Caco-2 (cell line): ENCODE measurements around the gene RFPL4AL1. TPM values are rescaled to one million over a fixed set of nuclear protein-coding genes. Genes with fewer than 3 reads are reported as not detected.
A peak's percentile ranks its signal among the peaks of the same experiment; 100 is the strongest.

Experiments
- BruUV-seq: library from RNA; stranded (reverse); fragments of 400-500 nt; replicated peaks from 2 replicates; lab custom pipeline; 2021; lab: Mats Ljungman, UMichigan
- CTCF ChIA-PET: fragments of 300-600 bp; sonication (Branson Sonifier 250); formaldehyde crosslinking; loops from one replicate; lab custom pipeline; 2022; ENCODE audit warnings: antibody characterized with exemption; lab: Charles Lee
- POLR2A ChIA-PET: fragments of 300-600 bp; sonication (Branson Sonifier 250); formaldehyde crosslinking; loops from one replicate; lab custom pipeline; 2022; ENCODE audit warnings: antibody characterized with exemption; lab: Charles Lee
- DNase-seq, 2 experiments: peaks; one replicate each; pipeline versions ENCODE4 v3.0.0 to v3.0.0-alpha.2; 2020 to 2022
- H3K27me3 ChIP-seq: replicated peaks from 2 replicates; pipeline ENCODE4 v1.6.0; 2011; ENCODE audit warnings: low read length; ENCODE audit not compliant: control insufficient read depth, insufficient read depth
- H3K36me3 ChIP-seq: 2 replicates; pipeline ENCODE4 v1.5.1; 2011; ENCODE audit warnings: low read length; ENCODE audit not compliant: control insufficient read depth, insufficient read depth
- H3K4me1 ChIP-seq: fragments of 250-450 bp; sonication (Bioruptor Pico); 2 replicates; pipeline ENCODE4 v1.5.1; 2020; ENCODE audit warnings: mild to moderate bottlenecking
- H3K4me3 ChIP-seq: 2 replicates; pipeline ENCODE4 v1.5.1; 2011; ENCODE audit warnings: low read depth, mild to moderate bottlenecking, control low read depth, low read length
- H3K9me3 ChIP-seq: fragments of 250-450 bp; sonication (Bioruptor Pico); 2 replicates; pipeline ENCODE4 v1.5.1; 2020; ENCODE audit warnings: mild to moderate bottlenecking, moderate library complexity
- H3K27ac Mint-ChIP-seq: one replicate; pipeline ENCODE4 v1.8.0; 2022; ENCODE audit warnings: mixed read lengths; ENCODE audit not compliant: unreplicated experiment
- H3K27me3 Mint-ChIP-seq: one replicate; pipeline ENCODE4 v1.8.0; 2022; ENCODE audit warnings: mixed read lengths; ENCODE audit not compliant: insufficient read depth, unreplicated experiment
- H3K36me3 Mint-ChIP-seq: one replicate; pipeline ENCODE4 v1.8.0; 2022; ENCODE audit warnings: mild to moderate bottlenecking, mixed read lengths; ENCODE audit not compliant: insufficient read depth, unreplicated experiment
- H3K4me1 Mint-ChIP-seq: one replicate; pipeline ENCODE4 v1.8.0; 2022; ENCODE audit warnings: low read depth, mixed read lengths; ENCODE audit not compliant: unreplicated experiment
- H3K4me3 Mint-ChIP-seq: one replicate; pipeline ENCODE4 v1.8.0; 2022; ENCODE audit warnings: mild to moderate bottlenecking, moderate library complexity, mixed read lengths; ENCODE audit not compliant: unreplicated experiment
- H3K9me3 Mint-ChIP-seq: one replicate; pipeline ENCODE4 v1.8.0; 2022; ENCODE audit warnings: mixed read lengths; ENCODE audit not compliant: unreplicated experiment
- CTCF ChIP-seq, 2 experiments: fragments of 200-600 bp in 1 of 2; IDR thresholded peaks; 1 replicate in 1 of 2; 2 replicates in 1 of 2; pipeline versions ENCODE4 v1.5.1 to v1.8.0; 2011 to 2022; ENCODE audit warnings: antibody characterized with exemption in 1 of 2, control low read depth in 1 of 2, inconsistent platforms in 1 of 2, low read depth in 1 of 2, low read length in 1 of 2, mild to moderate bottlenecking in 1 of 2, moderate library complexity in 1 of 2; ENCODE audit not compliant: insufficient read depth in 1 of 2, severe bottlenecking in 1 of 2, unreplicated experiment in 1 of 2
- intact Hi-C: fragments of 100-400 bp; cut with micrococcal nuclease; formaldehyde crosslinking; loops from one replicate; pipeline ENCODE4 v1.10.0; 2022; ENCODE audit not compliant: unreplicated experiment
- total RNA-seq: library from RNA; stranded (reverse); gene quantifications from 2 replicates; pipeline ENCODE4 v1.2.3, GENCODE V29; 2022

RFPL4AL1 gene
- total RNA-seq, 1 experiment from 2014 or later: not detected

- Histone ChIP-seq H3K4me3 (no peak overlapping the region), H3K27me3 (no peaks in the 10 kb centered on the region), H3K4me1 (0 out of 2 replicates have a peak, but pooled peaks cover 4% of the 10 kb centered on the region), H3K36me3 (no peaks in the 10 kb centered on the region), H3K9me3 (peaks cover 3% of the 10 kb centered on the region; the same call in 1 of the 2 replicates)
- ChIA-PET CTCF (interaction anchor here (0.5 to 1.2 kb wide), 7 partner anchors 9 to 524 kb away, joined by 3 to 10 read pairs (median 4); partner anchors contain the start of gene U2AF2), POLR2A (no interaction called here)
- peaks cover 9% of the 10 kb centered on the region for H3K9me3 Mint-ChIP-seq
- H3K36me3 Mint-ChIP-seq: no peaks in the 10 kb centered on the region
- no peak overlapping the region for H3K4me3 Mint-ChIP-seq
- intact Hi-C loops: loop anchor here (10.0 kb wide), 1 partner anchor 105 kb away; no protein-coding TSS in a partner anchor
- peaks cover 26% of the 10 kb centered on the region for H3K27me3 Mint-ChIP-seq
- no TSS peak for BruUV-seq
- no peaks in the 10 kb centered on the region for H3K4me1 Mint-ChIP-seq
- H3K27ac Mint-ChIP-seq: no peak overlapping the region
- peak; percentile 73 to 86 for DNase-seq
- TF ChIP-seq CTCF (IDR thresholded peaks at IDR 0.05; ENCODE audit: insufficient read depth in 1 of 2, low read depth in 1 of 2, low read length in 1 of 2, severe bottlenecking in 1 of 2, unreplicated experiment in 1 of 2): peak; percentile 40 to 67
These were observed 40.6 kb downstream of the RFPL4AL1 start for GRCh38 chr19:55809381-55810058.

GRCh38 chr19:55811340-55811739 is 42.4 kb downstream of the RFPL4AL1 start:
- no peaks in the 10 kb centered on the region for H3K27me3 ChIP-seq

GRCh38 chr19:55812449-55812848 is 43.5 kb downstream of the RFPL4AL1 start:
- no peaks in the 10 kb centered on the region for H3K27me3 ChIP-seq
- no peaks in the 10 kb centered on the region for H3K4me1 Mint-ChIP-seq
- peaks cover 3% of the 10 kb centered on the region; the same call in 1 of the 2 replicates for H3K9me3 ChIP-seq
- intact Hi-C loops: no loop called here
- H3K36me3 ChIP-seq: no peaks in the 10 kb centered on the region
- ChIA-PET CTCF (no interaction called here), POLR2A (no interaction called here)
- BruUV-seq: no TSS peak
- H3K27me3 Mint-ChIP-seq: peaks cover 18% of the 10 kb centered on the region
- 0 out of 2 replicates have a peak, but pooled peaks cover 4% of the 10 kb centered on the region for H3K4me1 ChIP-seq
- H3K4me3 Mint-ChIP-seq: no peak overlapping the region
- no peaks in the 10 kb centered on the region for H3K36me3 Mint-ChIP-seq
- no peak overlapping the region for H3K27ac Mint-ChIP-seq
- TF ChIP-seq CTCF (IDR thresholded peaks at IDR 0.05; ENCODE audit: insufficient read depth in 1 of 2, low read depth in 1 of 2, low read length in 1 of 2, severe bottlenecking in 1 of 2, unreplicated experiment in 1 of 2): no peak
- H3K9me3 Mint-ChIP-seq: no peaks in the 10 kb centered on the region
- DNase-seq: no peak
- H3K4me3 ChIP-seq: no peak overlapping the region

More at GRCh38 chr19:55811340-55811739, 42.4 kb downstream of the RFPL4AL1 start:
- TF ChIP-seq CTCF (IDR thresholded peaks at IDR 0.05; ENCODE audit: insufficient read depth in 1 of 2, low read depth in 1 of 2, low read length in 1 of 2, severe bottlenecking in 1 of 2, unreplicated experiment in 1 of 2): no peak
- POLR2A ChIA-PET: no interaction called here
- Mint-ChIP-seq H3K9me3 (peaks cover 9% of the 10 kb centered on the region), H3K27me3 (peaks cover 24% of the 10 kb centered on the region), H3K4me1 (no peaks in the 10 kb centered on the region), H3K4me3 (no peak overlapping the region), H3K27ac (no peak overlapping the region), H3K36me3 (no peaks in the 10 kb centered on the region)
- CTCF ChIA-PET: no interaction called here
- intact Hi-C loops: no loop called here
- no peak for DNase-seq
- Histone ChIP-seq H3K4me1 (0 out of 2 replicates have a peak, but pooled peaks cover 4% of the 10 kb centered on the region), H3K4me3 (no peak overlapping the region), H3K9me3 (peaks cover 3% of the 10 kb centered on the region; the same call in 1 of the 2 replicates), H3K36me3 (no peaks in the 10 kb centered on the region)
- no TSS peak for BruUV-seq
